ENCODE measurements around the gene TMEM185A. TPM values are rescaled to one million over a fixed set of nuclear protein-coding genes. Genes with fewer than 3 reads are reported as not detected.

Gene TMEM185A
- total RNA-seq, 1 donor from 2014 or later: 32.5 TPM

DNA sequence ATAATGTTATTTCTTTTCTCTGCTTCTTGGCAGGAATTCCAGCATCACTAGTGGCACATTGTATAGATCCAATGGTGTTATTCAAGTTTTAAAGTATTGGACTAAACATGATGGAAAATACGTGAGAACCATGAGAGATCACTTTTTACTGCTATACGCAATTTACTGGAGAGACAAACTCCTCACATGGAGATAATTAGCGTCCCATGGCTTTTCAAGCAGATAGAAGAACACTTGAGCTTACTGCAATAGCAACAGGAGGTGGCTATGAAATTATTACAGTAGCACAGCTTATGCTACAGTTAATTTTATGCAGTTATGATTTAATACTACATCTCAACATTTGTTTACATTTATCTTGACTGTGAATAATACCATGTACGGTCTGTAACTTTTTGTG lies 11.9 kb upstream of the TMEM185A start:
- no peak overlapping the region for H3K4me3 ChIP-seq (ENCODE audit: insufficient read depth, low read depth, low read length)
- peaks cover 3% of the 10 kb centered on the region for H3K4me1 ChIP-seq (ENCODE audit: insufficient read depth, low read length)
- no peaks in the 10 kb centered on the region for H4K20me1 ChIP-seq (ENCODE audit: insufficient read depth, low read length)
- H3K9ac ChIP-seq (ENCODE audit: low read length): no peak overlapping the region
- no peaks in the 10 kb centered on the region for H3K36me3 ChIP-seq (ENCODE audit: insufficient read depth, low read length)
- no peak overlapping the region for H3K27ac ChIP-seq (ENCODE audit: low read depth, low read length)
- H3K79me2 ChIP-seq (ENCODE audit: insufficient read depth, low read length): no peaks in the 10 kb centered on the region
- no peak overlapping the region for H3K4me3 Mint-ChIP-seq (ENCODE audit: unreplicated experiment)
- DNase-seq (ENCODE audit: low read depth) (no peak), FAIRE-seq (peak; percentile 87)
- H3K27me3 Mint-ChIP-seq (ENCODE audit: low read depth, unreplicated experiment): no peaks in the 10 kb centered on the region
- H3K9me3 ChIP-seq (ENCODE audit: insufficient read depth, low read depth, low read length): no peaks in the 10 kb centered on the region
- TF ChIP-seq, protein P1, sequence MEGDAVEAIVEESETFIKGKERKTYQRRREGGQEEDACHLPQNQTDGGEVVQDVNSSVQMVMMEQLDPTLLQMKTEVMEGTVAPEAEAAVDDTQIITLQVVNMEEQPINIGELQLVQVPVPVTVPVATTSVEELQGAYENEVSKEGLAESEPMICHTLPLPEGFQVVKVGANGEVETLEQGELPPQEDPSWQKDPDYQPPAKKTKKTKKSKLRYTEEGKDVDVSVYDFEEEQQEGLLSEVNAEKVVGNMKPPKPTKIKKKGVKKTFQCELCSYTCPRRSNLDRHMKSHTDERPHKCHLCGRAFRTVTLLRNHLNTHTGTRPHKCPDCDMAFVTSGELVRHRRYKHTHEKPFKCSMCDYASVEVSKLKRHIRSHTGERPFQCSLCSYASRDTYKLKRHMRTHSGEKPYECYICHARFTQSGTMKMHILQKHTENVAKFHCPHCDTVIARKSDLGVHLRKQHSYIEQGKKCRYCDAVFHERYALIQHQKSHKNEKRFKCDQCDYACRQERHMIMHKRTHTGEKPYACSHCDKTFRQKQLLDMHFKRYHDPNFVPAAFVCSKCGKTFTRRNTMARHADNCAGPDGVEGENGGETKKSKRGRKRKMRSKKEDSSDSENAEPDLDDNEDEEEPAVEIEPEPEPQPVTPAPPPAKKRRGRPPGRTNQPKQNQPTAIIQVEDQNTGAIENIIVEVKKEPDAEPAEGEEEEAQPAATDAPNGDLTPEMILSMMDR (IDR thresholded peaks at IDR 0.05; ENCODE audit: insufficient read depth, low read depth, low read length): no peak
- no peak for TF ChIP-seq EZH2 (IDR thresholded peaks at IDR 0.05; ENCODE audit: insufficient read depth, low read length)
- no peaks in the 10 kb centered on the region for H3K9me3 Mint-ChIP-seq (ENCODE audit: unreplicated experiment)
- H3K27me3 ChIP-seq (ENCODE audit: insufficient read depth, low read length): no peaks in the 10 kb centered on the region
- no peak overlapping the region for H3K4me2 ChIP-seq (ENCODE audit: low read length)
- no peak overlapping the region for H2AFZ ChIP-seq (ENCODE audit: low read depth, low read length)
- H3K4me1 Mint-ChIP-seq (ENCODE audit: low read depth, unreplicated experiment): peaks cover 8% of the 10 kb centered on the region
- H3K36me3 Mint-ChIP-seq (ENCODE audit: low read depth, unreplicated experiment): peaks cover 2% of the 10 kb centered on the region
- H3K27ac Mint-ChIP-seq (ENCODE audit: unreplicated experiment): no peak overlapping the region

DNA sequence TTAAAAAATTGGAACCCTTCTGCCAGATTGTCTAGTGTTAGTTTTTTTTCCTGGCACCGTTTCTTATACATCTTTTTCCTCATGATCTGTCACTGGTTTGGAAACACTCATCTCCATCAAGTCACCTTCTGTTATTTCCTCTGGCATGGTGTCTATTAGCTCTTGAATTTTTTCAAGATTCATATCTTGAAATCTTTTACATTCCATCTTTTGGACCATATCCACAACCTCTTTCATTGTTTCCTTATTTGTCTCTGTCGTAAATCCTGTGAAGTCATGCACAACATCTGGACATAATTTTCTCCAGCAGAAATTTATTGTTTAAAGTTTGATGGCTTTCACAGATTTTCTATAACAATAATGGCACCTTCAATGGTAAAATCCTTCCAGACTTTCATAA lies 10.2 kb upstream of the TMEM185A start:
- Histone ChIP-seq H2AFZ (ENCODE audit: low read depth, low read length) (no peak overlapping the region), H3K27me3 (ENCODE audit: insufficient read depth, low read length) (no peaks in the 10 kb centered on the region), H3K9ac (ENCODE audit: low read length) (no peak overlapping the region), H3K4me1 (ENCODE audit: insufficient read depth, low read length) (peaks cover 3% of the 10 kb centered on the region), H3K4me3 (ENCODE audit: insufficient read depth, low read depth, low read length) (no peak overlapping the region), H3K9me3 (ENCODE audit: insufficient read depth, low read depth, low read length) (no peaks in the 10 kb centered on the region), H3K79me2 (ENCODE audit: insufficient read depth, low read length) (no peaks in the 10 kb centered on the region), H3K4me2 (ENCODE audit: low read length) (no peak overlapping the region), H3K36me3 (ENCODE audit: insufficient read depth, low read length) (no peaks in the 10 kb centered on the region), H3K27ac (ENCODE audit: low read depth, low read length) (no peak overlapping the region), H4K20me1 (ENCODE audit: insufficient read depth, low read length) (no peaks in the 10 kb centered on the region)
- Mint-ChIP-seq H3K27me3 (ENCODE audit: low read depth, unreplicated experiment) (no peaks in the 10 kb centered on the region), H3K4me3 (ENCODE audit: unreplicated experiment) (no peak overlapping the region), H3K4me1 (ENCODE audit: low read depth, unreplicated experiment) (peaks cover 10% of the 10 kb centered on the region), H3K36me3 (ENCODE audit: low read depth, unreplicated experiment) (peaks cover 2% of the 10 kb centered on the region), H3K27ac (ENCODE audit: unreplicated experiment) (no peak overlapping the region), H3K9me3 (ENCODE audit: unreplicated experiment) (no peaks in the 10 kb centered on the region)
- DNase-seq (ENCODE audit: low read depth) (no peak), FAIRE-seq (peak; percentile 88)
- TF ChIP-seq EZH2 (IDR thresholded peaks at IDR 0.05; ENCODE audit: insufficient read depth, low read length): no peak
- TF ChIP-seq, protein P1 (IDR thresholded peaks at IDR 0.05; ENCODE audit: insufficient read depth, low read depth, low read length): no peak

DNA sequence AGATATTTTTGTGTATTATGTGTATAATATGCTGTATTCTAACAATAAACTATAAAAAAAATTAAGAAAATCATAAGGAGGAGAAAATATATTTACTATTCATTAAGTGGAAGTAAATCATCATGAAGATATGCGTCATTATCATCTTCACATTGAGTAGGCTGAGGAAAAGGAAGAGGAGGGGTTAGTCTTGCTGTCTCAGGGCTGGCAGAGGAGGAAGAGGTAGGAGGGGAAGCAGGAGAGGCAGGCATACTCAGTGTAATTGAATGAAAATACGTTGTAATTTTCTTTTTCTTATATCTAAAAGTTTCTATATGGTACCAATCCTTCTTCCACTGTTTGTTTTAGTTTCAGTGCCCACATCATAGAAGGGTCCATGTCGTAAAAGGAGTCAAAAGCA lies 9.8 kb upstream of the TMEM185A start:
- H3K9me3 ChIP-seq (ENCODE audit: insufficient read depth, low read depth, low read length): no peaks in the 10 kb centered on the region
- no peak overlapping the region for H2AFZ ChIP-seq (ENCODE audit: low read depth, low read length)
- H3K36me3 ChIP-seq (ENCODE audit: insufficient read depth, low read length): no peaks in the 10 kb centered on the region
- H3K9ac ChIP-seq (ENCODE audit: low read length): no peak overlapping the region
- Mint-ChIP-seq H3K4me3 (ENCODE audit: unreplicated experiment) (no peak overlapping the region), H3K36me3 (ENCODE audit: low read depth, unreplicated experiment) (peaks cover 2% of the 10 kb centered on the region), H3K27me3 (ENCODE audit: low read depth, unreplicated experiment) (no peaks in the 10 kb centered on the region), H3K9me3 (ENCODE audit: unreplicated experiment) (no peaks in the 10 kb centered on the region), H3K27ac (ENCODE audit: unreplicated experiment) (no peak overlapping the region), H3K4me1 (ENCODE audit: low read depth, unreplicated experiment) (peaks cover 10% of the 10 kb centered on the region)
- FAIRE-seq (no peak), DNase-seq (ENCODE audit: low read depth) (no peak)
- H3K4me2 ChIP-seq (ENCODE audit: low read length): no peak overlapping the region
- TF ChIP-seq EZH2 (IDR thresholded peaks at IDR 0.05; ENCODE audit: insufficient read depth, low read length): no peak
- TF ChIP-seq, protein P1 (IDR thresholded peaks at IDR 0.05; ENCODE audit: insufficient read depth, low read depth, low read length): no peak
- H3K4me3 ChIP-seq (ENCODE audit: insufficient read depth, low read depth, low read length): no peak overlapping the region
- no peak overlapping the region for H3K27ac ChIP-seq (ENCODE audit: low read depth, low read length)
- H3K79me2 ChIP-seq (ENCODE audit: insufficient read depth, low read length): no peaks in the 10 kb centered on the region
- H3K27me3 ChIP-seq (ENCODE audit: insufficient read depth, low read length): no peaks in the 10 kb centered on the region
- H4K20me1 ChIP-seq (ENCODE audit: insufficient read depth, low read length): no peaks in the 10 kb centered on the region
- peaks cover 3% of the 10 kb centered on the region for H3K4me1 ChIP-seq (ENCODE audit: insufficient read depth, low read length)
